HepG2 (cell line): Measurements from ENCODE around the gene ADGRL1. TPM values are rescaled to one million over a fixed set of nuclear protein-coding genes. Genes with fewer than 3 reads are reported as not detected.

Experiments used
- EEA1 ChIP-seq: sonication (generic); formaldehyde crosslinking; IDR thresholded peaks from 2 replicates; pipeline ENCODE4 v1.5.1; 2020; ENCODE audit warnings: mild to moderate bottlenecking, missing genetic modification reagents, borderline replicate concordance
- ETV6 ChIP-seq: sonication (generic); formaldehyde crosslinking; conservative IDR thresholded peaks from 2 replicates; pipeline ENCODE4 v1.4.0; 2020; ENCODE audit warnings: missing genetic modification reagents
- JDP2 ChIP-seq: sonication (generic); formaldehyde crosslinking; IDR thresholded peaks from 2 replicates; pipeline ENCODE4 v1.8.1; 2022; ENCODE audit warnings: missing genetic modification reagents, borderline replicate concordance
- MZF1 ChIP-seq: sonication (generic); formaldehyde crosslinking; IDR thresholded peaks from 2 replicates; pipeline ENCODE4 v1.8.1; 2023; ENCODE audit warnings: mild to moderate bottlenecking, missing genetic modification reagents, borderline replicate concordance
- PHF21A ChIP-seq: sonication (generic); formaldehyde crosslinking; IDR thresholded peaks from 2 replicates; pipeline ENCODE4 v1.5.0; 2020; ENCODE audit warnings: mild to moderate bottlenecking, missing genetic modification reagents
- SP2 ChIP-seq: sonication (generic); formaldehyde crosslinking; IDR thresholded peaks from 2 replicates; pipeline ENCODE4 v1.5.1; 2020; ENCODE audit warnings: mild to moderate bottlenecking, missing genetic modification reagents
- TBX2 ChIP-seq: sonication (generic); formaldehyde crosslinking; IDR thresholded peaks from 2 replicates; pipeline ENCODE4 v1.5.0; 2020; ENCODE audit warnings: missing genetic modification reagents, mild to moderate bottlenecking, borderline replicate concordance
- ZBTB42 ChIP-seq: sonication (generic); formaldehyde crosslinking; IDR thresholded peaks from 2 replicates; pipeline ENCODE4 v1.5.0; 2020; ENCODE audit warnings: mild to moderate bottlenecking, missing genetic modification reagents
- ZNF101 ChIP-seq: sonication (generic); formaldehyde crosslinking; IDR thresholded peaks from 2 replicates; pipeline ENCODE4 v1.4.0; 2020; ENCODE audit warnings: mild to moderate bottlenecking, low read depth, missing genetic modification reagents, borderline replicate concordance
- ZNF124 ChIP-seq: sonication (generic); formaldehyde crosslinking; IDR thresholded peaks from 2 replicates; pipeline ENCODE4 v1.4.0; 2020; ENCODE audit warnings: missing genetic modification reagents
- ZNF230 ChIP-seq: sonication (generic); formaldehyde crosslinking; IDR thresholded peaks from 2 replicates; pipeline ENCODE4 v1.4.0; 2020; ENCODE audit warnings: mild to moderate bottlenecking, missing genetic modification reagents
- ZNF282 ChIP-seq: fragments of 450-650 bp; IDR thresholded peaks from 2 replicates; pipeline ENCODE4 v1.6.1; 2018; ENCODE audit not compliant: partially characterized antibody
- ZNF331 ChIP-seq: sonication (generic); formaldehyde crosslinking; IDR thresholded peaks from 2 replicates; pipeline ENCODE4 v1.4.0; 2020; ENCODE audit warnings: missing genetic modification reagents
- ZNF746 ChIP-seq: sonication (generic); formaldehyde crosslinking; IDR thresholded peaks from 2 replicates; pipeline ENCODE4 v1.8.0; 2022; ENCODE audit warnings: mild to moderate bottlenecking, missing genetic modification reagents
- polyA plus RNA-seq, 8 experiments: library from polyadenylated mRNA; depleted of rRNA in 3 of 8; stranded (reverse) in 7 of 8; unstranded in 1 of 8; fragments of >200 nt; fragmentation: Illumina TruSeq in 4 of 8; extraction: Trizol in 4 of 8; gene quantifications; 2 replicates each; pipeline versions ENCODE4 v1.2.1 to v1.2.3, GENCODE V29; 2011 to 2016; ENCODE audit warnings: low read depth in 4 of 8, missing spikeins in 1 of 8, mixed read lengths in 1 of 8; ENCODE audit not compliant: insufficient read depth in 1 of 8
- total RNA-seq, 5 experiments: library from RNA; depleted of rRNA; stranded (reverse); fragments of >200 nt; fragmentation: Illumina TruSeq; extraction: Trizol; gene quantifications; 2 replicates each; pipeline ENCODE4 v1.2.3, GENCODE V29; 2016; ENCODE audit warnings: low read depth in 1 of 5
- TF ChIP-seq, protein P1 (sequence below): sonication (generic); formaldehyde crosslinking; conservative IDR thresholded peaks from 2 replicates; pipeline ENCODE4 v1.8.1; 2023; ENCODE audit warnings: missing genetic modification reagents
- TF ChIP-seq, protein P2 (sequence below): sonication (generic); formaldehyde crosslinking; IDR thresholded peaks from 2 replicates; pipeline ENCODE4 v1.4.0; 2020; ENCODE audit warnings: missing genetic modification reagents, low read depth, mild to moderate bottlenecking, borderline replicate concordance
- TF ChIP-seq, protein P3 (sequence below): sonication (generic); formaldehyde crosslinking; IDR thresholded peaks from 2 replicates; pipeline ENCODE4 v1.4.0; 2020; ENCODE audit warnings: missing genetic modification reagents
- TF ChIP-seq, protein P4 (sequence below): sonication (generic); formaldehyde crosslinking; IDR thresholded peaks from 2 replicates; pipeline ENCODE4 v1.5.1; 2020; ENCODE audit warnings: missing genetic modification reagents, mild to moderate bottlenecking, borderline replicate concordance
- TF ChIP-seq, protein P5 (sequence below): IDR thresholded peaks from 2 replicates; pipeline ENCODE4 v1.6.1; 2012; ENCODE audit warnings: low read length, improper control_type of control experiment

Gene ADGRL1
- total and polyA plus RNA-seq, 2 of the 13 experiments (the other 11 are each of a cell fraction or from before 2014, with no cell fraction given): 0.49 to 1.7 TPM

DNA sequence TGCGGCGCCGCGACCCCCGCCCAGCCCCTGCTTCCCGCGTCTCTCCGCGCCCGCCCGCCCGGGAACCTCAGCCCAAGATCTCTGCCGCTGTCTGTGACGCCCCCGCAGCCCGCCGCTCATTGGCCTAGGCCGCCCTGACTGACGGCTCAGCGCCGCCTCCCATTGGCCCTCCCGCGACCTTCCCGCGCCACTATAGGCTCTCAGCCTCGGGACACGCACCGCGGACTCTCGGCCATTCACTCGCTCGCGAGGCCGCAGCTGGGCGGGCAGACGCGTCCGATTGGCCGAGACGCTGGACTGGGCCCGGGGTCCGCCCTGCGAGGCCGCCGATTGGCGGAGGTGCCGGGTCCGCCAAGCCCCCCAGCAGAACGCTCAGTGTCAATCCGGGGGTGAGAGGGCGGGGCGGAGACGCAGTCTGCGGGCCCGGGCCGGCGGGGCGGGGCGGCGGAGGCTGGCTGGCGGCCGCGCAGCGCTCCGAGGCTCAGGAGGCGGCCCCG, 88.3 kb downstream of the ADGRL1 start, which contains the start of gene PRKACA (continued):
- TF ChIP-seq, protein P1, sequence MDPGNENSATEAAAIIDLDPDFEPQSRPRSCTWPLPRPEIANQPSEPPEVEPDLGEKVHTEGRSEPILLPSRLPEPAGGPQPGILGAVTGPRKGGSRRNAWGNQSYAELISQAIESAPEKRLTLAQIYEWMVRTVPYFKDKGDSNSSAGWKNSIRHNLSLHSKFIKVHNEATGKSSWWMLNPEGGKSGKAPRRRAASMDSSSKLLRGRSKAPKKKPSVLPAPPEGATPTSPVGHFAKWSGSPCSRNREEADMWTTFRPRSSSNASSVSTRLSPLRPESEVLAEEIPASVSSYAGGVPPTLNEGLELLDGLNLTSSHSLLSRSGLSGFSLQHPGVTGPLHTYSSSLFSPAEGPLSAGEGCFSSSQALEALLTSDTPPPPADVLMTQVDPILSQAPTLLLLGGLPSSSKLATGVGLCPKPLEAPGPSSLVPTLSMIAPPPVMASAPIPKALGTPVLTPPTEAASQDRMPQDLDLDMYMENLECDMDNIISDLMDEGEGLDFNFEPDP (CRISPR knock-in tag): no peak
- TF ChIP-seq ZBTB42 (no peak), ZNF101 (no peak), ZNF230 (CRISPR knock-in tag) (no peak), ZNF282 (no peak), ETV6 (no peak), ZNF331 (no peak), ZNF124 (CRISPR knock-in tag) (no peak), JDP2 (CRISPR knock-in tag) (no peak), PHF21A (CRISPR knock-in tag) (peak; percentile 45; the same call in 1 of the 2 replicates), MZF1 (CRISPR knock-in tag) (no peak), ZNF746 (no peak), TBX2 (CRISPR knock-in tag) (no peak; the same call in 1 of the 2 replicates), SP2 (CRISPR knock-in tag) (peak; percentile 97), EEA1 (CRISPR knock-in tag) (no peak)
- TF ChIP-seq, protein P2, sequence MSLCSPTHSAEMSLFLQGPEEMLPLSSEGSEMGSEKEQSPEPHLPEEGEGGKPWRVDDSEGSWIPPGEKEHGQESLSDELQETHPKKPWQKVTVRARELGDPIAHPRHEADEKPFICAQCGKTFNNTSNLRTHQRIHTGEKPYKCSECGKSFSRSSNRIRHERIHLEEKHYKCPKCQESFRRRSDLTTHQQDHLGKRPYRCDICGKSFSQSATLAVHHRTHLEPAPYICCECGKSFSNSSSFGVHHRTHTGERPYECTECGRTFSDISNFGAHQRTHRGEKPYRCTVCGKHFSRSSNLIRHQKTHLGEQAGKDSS (CRISPR knock-in tag): no peak
- TF ChIP-seq, protein P3, sequence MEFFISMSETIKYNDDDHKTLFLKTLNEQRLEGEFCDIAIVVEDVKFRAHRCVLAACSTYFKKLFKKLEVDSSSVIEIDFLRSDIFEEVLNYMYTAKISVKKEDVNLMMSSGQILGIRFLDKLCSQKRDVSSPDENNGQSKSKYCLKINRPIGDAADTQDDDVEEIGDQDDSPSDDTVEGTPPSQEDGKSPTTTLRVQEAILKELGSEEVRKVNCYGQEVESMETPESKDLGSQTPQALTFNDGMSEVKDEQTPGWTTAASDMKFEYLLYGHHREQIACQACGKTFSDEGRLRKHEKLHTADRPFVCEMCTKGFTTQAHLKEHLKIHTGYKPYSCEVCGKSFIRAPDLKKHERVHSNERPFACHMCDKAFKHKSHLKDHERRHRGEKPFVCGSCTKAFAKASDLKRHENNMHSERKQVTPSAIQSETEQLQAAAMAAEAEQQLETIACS (CRISPR knock-in tag): no peak
- TF ChIP-seq, protein P4, sequence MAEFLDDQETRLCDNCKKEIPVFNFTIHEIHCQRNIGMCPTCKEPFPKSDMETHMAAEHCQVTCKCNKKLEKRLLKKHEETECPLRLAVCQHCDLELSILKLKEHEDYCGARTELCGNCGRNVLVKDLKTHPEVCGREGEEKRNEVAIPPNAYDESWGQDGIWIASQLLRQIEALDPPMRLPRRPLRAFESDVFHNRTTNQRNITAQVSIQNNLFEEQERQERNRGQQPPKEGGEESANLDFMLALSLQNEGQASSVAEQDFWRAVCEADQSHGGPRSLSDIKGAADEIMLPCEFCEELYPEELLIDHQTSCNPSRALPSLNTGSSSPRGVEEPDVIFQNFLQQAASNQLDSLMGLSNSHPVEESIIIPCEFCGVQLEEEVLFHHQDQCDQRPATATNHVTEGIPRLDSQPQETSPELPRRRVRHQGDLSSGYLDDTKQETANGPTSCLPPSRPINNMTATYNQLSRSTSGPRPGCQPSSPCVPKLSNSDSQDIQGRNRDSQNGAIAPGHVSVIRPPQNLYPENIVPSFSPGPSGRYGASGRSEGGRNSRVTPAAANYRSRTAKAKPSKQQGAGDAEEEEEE: no peak
- TF ChIP-seq, protein P5, sequence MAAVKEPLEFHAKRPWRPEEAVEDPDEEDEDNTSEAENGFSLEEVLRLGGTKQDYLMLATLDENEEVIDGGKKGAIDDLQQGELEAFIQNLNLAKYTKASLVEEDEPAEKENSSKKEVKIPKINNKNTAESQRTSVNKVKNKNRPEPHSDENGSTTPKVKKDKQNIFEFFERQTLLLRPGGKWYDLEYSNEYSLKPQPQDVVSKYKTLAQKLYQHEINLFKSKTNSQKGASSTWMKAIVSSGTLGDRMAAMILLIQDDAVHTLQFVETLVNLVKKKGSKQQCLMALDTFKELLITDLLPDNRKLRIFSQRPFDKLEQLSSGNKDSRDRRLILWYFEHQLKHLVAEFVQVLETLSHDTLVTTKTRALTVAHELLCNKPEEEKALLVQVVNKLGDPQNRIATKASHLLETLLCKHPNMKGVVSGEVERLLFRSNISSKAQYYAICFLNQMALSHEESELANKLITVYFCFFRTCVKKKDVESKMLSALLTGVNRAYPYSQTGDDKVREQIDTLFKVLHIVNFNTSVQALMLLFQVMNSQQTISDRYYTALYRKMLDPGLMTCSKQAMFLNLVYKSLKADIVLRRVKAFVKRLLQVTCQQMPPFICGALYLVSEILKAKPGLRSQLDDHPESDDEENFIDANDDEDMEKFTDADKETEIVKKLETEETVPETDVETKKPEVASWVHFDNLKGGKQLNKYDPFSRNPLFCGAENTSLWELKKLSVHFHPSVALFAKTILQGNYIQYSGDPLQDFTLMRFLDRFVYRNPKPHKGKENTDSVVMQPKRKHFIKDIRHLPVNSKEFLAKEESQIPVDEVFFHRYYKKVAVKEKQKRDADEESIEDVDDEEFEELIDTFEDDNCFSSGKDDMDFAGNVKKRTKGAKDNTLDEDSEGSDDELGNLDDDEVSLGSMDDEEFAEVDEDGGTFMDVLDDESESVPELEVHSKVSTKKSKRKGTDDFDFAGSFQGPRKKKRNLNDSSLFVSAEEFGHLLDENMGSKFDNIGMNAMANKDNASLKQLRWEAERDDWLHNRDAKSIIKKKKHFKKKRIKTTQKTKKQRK: peak; percentile 66; the same call in 1 of the 2 replicates
